OCI-LY7 (cell line): ENCODE measurements around the gene HACD2. TPM values are rescaled to one million over a fixed set of nuclear protein-coding genes. Genes with fewer than 3 reads are reported as not detected.

Source experiments
- BruUV-seq: library from RNA; stranded (reverse); fragments of 400-500 nt; replicated peaks from 2 replicates; lab custom pipeline; 2021; lab: Mats Ljungman, UMichigan
- CTCF ChIA-PET: fragments of 300-600 bp; sonication (Branson Sonifier 250); formaldehyde crosslinking; loops from one replicate; lab custom pipeline; 2022; ENCODE audit warnings: antibody characterized with exemption; ENCODE audit not compliant: unreplicated experiment; lab: Charles Lee
- POLR2A ChIA-PET: fragments of 300-600 bp; sonication (Branson Sonifier 250); formaldehyde crosslinking; loops from one replicate; lab custom pipeline; 2022; ENCODE audit warnings: antibody characterized with exemption; lab: Charles Lee
- DNase-seq: peaks from one replicate; pipeline ENCODE4 v3.0.0-alpha.2; 2015; ENCODE audit warnings: low spot score
- H2AFZ ChIP-seq: fragments of 200-600 bp; sonication (generic), shearing (Covaris generic); 2 replicates; pipeline ENCODE4 v1.6.1; 2014; ENCODE audit warnings: mild to moderate bottlenecking, antibody characterized with exemption, low read length, moderate library complexity
- H3K27ac ChIP-seq: fragments of 200-600 bp; sonication (generic); 2 replicates; pipeline ENCODE4 v1.5.1; 2014; ENCODE audit warnings: mixed run types, low read depth, mild to moderate bottlenecking, moderate library complexity, low read length, inconsistent platforms; ENCODE audit not compliant: poor library complexity, severe bottlenecking
- H3K36me3 ChIP-seq: fragments of 200-600 bp; sonication (generic); 2 replicates; pipeline ENCODE4 v1.6.1; 2014; ENCODE audit warnings: mild to moderate bottlenecking, antibody characterized with exemption, low read length, moderate library complexity, mixed read lengths; ENCODE audit not compliant: insufficient read depth
- H3K4me1 ChIP-seq: fragments of 200-600 bp; sonication (generic); 2 replicates; pipeline ENCODE4 v1.5.1; 2014; ENCODE audit warnings: mild to moderate bottlenecking, low read length; ENCODE audit not compliant: insufficient read depth, poor library complexity, severe bottlenecking
- H3K4me2 ChIP-seq: fragments of 200-600 bp; sonication (generic); 2 replicates; pipeline ENCODE4 v1.6.1; 2014; ENCODE audit warnings: mild to moderate bottlenecking, low read length
- H3K4me3 ChIP-seq: fragments of 200-600 bp; sonication (generic); 2 replicates; pipeline ENCODE4 v1.5.1; 2014; ENCODE audit warnings: mild to moderate bottlenecking, low read depth, low read length; ENCODE audit not compliant: poor library complexity, severe bottlenecking
- H3K79me2 ChIP-seq: fragments of 200-600 bp; sonication (generic); 2 replicates; pipeline ENCODE4 v1.6.1; 2016; ENCODE audit warnings: low read depth, mild to moderate bottlenecking, low read length, moderate library complexity, mixed read lengths; ENCODE audit not compliant: insufficient read depth
- H3K9me2 ChIP-seq: fragments of 200-600 bp; sonication (generic); 2 replicates; pipeline ENCODE4 v1.6.1; 2016; ENCODE audit warnings: mild to moderate bottlenecking, low read length, mixed read lengths; ENCODE audit not compliant: insufficient read depth
- H3K9me3 ChIP-seq: fragments of 200-600 bp; sonication (generic); 2 replicates; pipeline ENCODE4 v1.6.1; 2014; ENCODE audit warnings: mild to moderate bottlenecking, mixed run types, low read length, mixed read lengths
- H4K20me1 ChIP-seq: fragments of 200-600 bp; sonication (generic); 2 replicates; pipeline ENCODE4 v1.6.1; 2014; ENCODE audit warnings: mild to moderate bottlenecking, antibody characterized with exemption, low read length, moderate library complexity, mixed read lengths; ENCODE audit not compliant: insufficient read depth
- EZH2phosphoT487 ChIP-seq: fragments of 200-600 bp; sonication (generic); IDR thresholded peaks from 2 replicates; pipeline ENCODE4 v1.6.1; 2018; ENCODE audit warnings: low read depth, borderline replicate concordance, mild to moderate bottlenecking, mixed run types, antibody characterized with exemption, low read length, moderate library complexity, mixed read lengths
- intact Hi-C: fragments of 100-400 bp; cut with micrococcal nuclease; formaldehyde crosslinking; loops from one replicate; pipeline ENCODE4 v1.10.0; 2022; ENCODE audit not compliant: unreplicated experiment
- total RNA-seq, 2 experiments: library from RNA; depleted of rRNA in 1 of 2; stranded (reverse); fragments of >200 nt in 1 of 2; shearing (Covaris generic) in 1 of 2; gene quantifications; 2 replicates each; pipeline ENCODE4 v1.2.3, GENCODE V29; 2014 to 2022
- TF ChIP-seq, protein P1 (sequence below): fragments of 200-600 bp; sonication (generic); conservative IDR thresholded peaks from 2 replicates; pipeline ENCODE4 v1.5.1; 2014; ENCODE audit warnings: mild to moderate bottlenecking, antibody characterized with exemption, low read length, moderate library complexity, mixed read lengths

The HACD2 gene
- total RNA-seq, 2 experiments from 2014 or later = 10.2 to 22.5 TPM

DNA sequence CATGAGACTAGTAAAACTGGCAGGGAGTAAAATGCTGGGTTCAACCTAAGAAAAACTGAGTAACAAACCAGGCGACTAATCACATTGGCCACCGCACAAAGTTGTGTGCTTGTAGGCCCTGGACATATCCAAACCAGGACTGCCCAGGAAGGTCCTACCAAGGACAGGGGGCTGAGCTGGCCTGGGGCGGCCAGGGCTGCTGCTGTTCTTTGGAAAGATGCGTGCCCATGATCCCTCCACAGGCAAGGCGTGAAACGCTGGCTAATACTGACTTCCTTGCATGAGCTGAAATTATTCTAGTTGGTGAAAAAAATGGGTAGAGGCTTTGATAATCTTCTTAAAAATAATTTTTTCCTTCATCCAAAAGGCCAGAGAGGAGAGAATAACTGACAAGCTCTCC is 79.0 kb downstream of the HACD2 start:
- no peaks in the 10 kb centered on the region for H3K36me3 ChIP-seq
- no peaks in the 10 kb centered on the region for H4K20me1 ChIP-seq
- no peak overlapping the region for H3K27ac ChIP-seq
- H3K9me2 ChIP-seq = no peaks in the 10 kb centered on the region
- ChIA-PET CTCF (no interaction called here), POLR2A (interaction anchor here (0.6 kb wide), 1 partner anchor 1323 kb away, joined by 3 read pairs; no protein-coding TSS in a partner anchor)
- BruUV-seq = no TSS peak
- no peaks in the 10 kb centered on the region for H3K9me3 ChIP-seq
- no peak for TF ChIP-seq EZH2phosphoT487
- TF ChIP-seq, protein P1, sequence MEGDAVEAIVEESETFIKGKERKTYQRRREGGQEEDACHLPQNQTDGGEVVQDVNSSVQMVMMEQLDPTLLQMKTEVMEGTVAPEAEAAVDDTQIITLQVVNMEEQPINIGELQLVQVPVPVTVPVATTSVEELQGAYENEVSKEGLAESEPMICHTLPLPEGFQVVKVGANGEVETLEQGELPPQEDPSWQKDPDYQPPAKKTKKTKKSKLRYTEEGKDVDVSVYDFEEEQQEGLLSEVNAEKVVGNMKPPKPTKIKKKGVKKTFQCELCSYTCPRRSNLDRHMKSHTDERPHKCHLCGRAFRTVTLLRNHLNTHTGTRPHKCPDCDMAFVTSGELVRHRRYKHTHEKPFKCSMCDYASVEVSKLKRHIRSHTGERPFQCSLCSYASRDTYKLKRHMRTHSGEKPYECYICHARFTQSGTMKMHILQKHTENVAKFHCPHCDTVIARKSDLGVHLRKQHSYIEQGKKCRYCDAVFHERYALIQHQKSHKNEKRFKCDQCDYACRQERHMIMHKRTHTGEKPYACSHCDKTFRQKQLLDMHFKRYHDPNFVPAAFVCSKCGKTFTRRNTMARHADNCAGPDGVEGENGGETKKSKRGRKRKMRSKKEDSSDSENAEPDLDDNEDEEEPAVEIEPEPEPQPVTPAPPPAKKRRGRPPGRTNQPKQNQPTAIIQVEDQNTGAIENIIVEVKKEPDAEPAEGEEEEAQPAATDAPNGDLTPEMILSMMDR = no peak
- H3K4me1 ChIP-seq = no peaks in the 10 kb centered on the region
- H3K4me3 ChIP-seq = no peak overlapping the region
- no peak overlapping the region for H3K4me2 ChIP-seq
- DNase-seq = no peak
- H2AFZ ChIP-seq = no peak overlapping the region
- no peaks in the 10 kb centered on the region for H3K79me2 ChIP-seq
- intact Hi-C loops = no loop called here

DNA sequence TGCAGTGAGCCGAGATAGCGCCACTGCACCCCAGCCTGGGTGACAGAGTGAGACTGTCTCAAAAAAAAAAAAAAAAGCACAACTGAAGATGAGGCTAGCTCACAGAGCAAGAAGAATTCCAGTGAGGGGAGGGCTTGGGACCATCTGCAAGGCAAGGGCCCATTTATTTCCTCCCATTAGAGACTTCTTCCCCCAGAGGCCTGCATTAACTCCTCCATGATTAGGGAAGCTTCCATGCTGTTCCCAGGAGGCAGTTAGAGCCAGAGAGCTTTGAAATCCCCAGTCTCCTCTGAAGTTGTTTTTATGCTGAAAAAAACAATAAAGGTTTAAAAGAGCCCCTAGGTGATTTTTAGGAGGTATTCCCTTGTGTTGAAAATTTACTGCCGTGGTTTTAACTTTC is 81.7 kb downstream of the HACD2 start:
- no peaks in the 10 kb centered on the region for H3K4me1 ChIP-seq
- POLR2A ChIA-PET = interaction anchor here (0.8 kb wide), 1 partner anchor 34 kb away, joined by 3 read pairs; no protein-coding TSS in a partner anchor
- H3K79me2 ChIP-seq = no peaks in the 10 kb centered on the region
- H2AFZ ChIP-seq = no peak overlapping the region
- H3K4me3 ChIP-seq = no peak overlapping the region
- TF ChIP-seq, protein P1 = no peak
- no peak for TF ChIP-seq EZH2phosphoT487
- no peaks in the 10 kb centered on the region for H3K9me3 ChIP-seq
- no peaks in the 10 kb centered on the region for H3K9me2 ChIP-seq
- H3K36me3 ChIP-seq = no peaks in the 10 kb centered on the region
- CTCF ChIA-PET = no interaction called here
- no TSS peak for BruUV-seq
- no peaks in the 10 kb centered on the region for H4K20me1 ChIP-seq
- intact Hi-C loops = no loop called here
- no peak for DNase-seq
- no peak overlapping the region for H3K4me2 ChIP-seq
- H3K27ac ChIP-seq = no peak overlapping the region

DNA sequence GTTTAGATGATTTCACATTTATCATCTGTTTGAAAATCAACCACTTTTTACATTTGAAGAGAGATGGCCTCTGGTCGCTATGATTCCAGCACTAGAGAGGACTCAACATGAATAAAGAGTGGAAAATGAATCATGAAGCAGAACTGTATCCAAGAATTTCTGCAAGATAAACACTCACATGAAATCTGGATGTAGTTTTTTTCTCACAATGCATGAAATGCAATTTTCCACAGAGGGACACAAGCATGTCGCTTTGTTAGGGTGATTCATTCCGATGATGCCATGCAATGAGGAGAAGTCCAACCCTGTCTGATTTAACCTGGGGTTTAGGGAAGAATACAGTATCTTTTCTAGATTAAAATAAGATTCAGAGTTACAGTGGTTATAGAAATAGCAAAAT is 85.5 kb downstream of the HACD2 start:
- no peak overlapping the region for H3K27ac ChIP-seq
- no peak for DNase-seq
- H3K9me3 ChIP-seq = no peaks in the 10 kb centered on the region
- H3K36me3 ChIP-seq = no peaks in the 10 kb centered on the region
- no peaks in the 10 kb centered on the region for H3K79me2 ChIP-seq
- no peaks in the 10 kb centered on the region for H3K4me1 ChIP-seq
- POLR2A ChIA-PET = interaction anchor here (0.8 to 1.5 kb wide), 2 partner anchors 9 to 45 kb away, joined by 4 to 5 read pairs; no protein-coding TSS in a partner anchor
- TF ChIP-seq, protein P1 = no peak
- TF ChIP-seq EZH2phosphoT487 = no peak
- H4K20me1 ChIP-seq = no peaks in the 10 kb centered on the region
- no peak overlapping the region for H3K4me2 ChIP-seq
- no TSS peak for BruUV-seq
- intact Hi-C loops = no loop called here
- H3K4me3 ChIP-seq = no peak overlapping the region
- CTCF ChIA-PET = no interaction called here
- no peaks in the 10 kb centered on the region for H3K9me2 ChIP-seq
- no peak overlapping the region for H2AFZ ChIP-seq
